GM12878 (cell line): ENCODE results near the gene APOC1. TPM values are rescaled to one million over a fixed set of nuclear protein-coding genes. Genes with fewer than 3 reads are reported as not detected.

ENCODE experiments used
- ASH2L ChIP-seq: fragments of 300-600, 200-600 bp; sonication (generic); IDR thresholded peaks from 2 replicates; pipeline ENCODE4 v1.6.1; 2017; ENCODE audit warnings: low read depth, mild to moderate bottlenecking, borderline replicate concordance
- BACH1 ChIP-seq: fragments of 450-650 bp; IDR thresholded peaks from 2 replicates; pipeline ENCODE4 v1.6.1; 2017; ENCODE audit warnings: mild to moderate bottlenecking, borderline replicate concordance
- DPF2 ChIP-seq: fragments of 450-650 bp; IDR thresholded peaks from 2 replicates; pipeline ENCODE4 v1.6.1; 2017; ENCODE audit warnings: mild to moderate bottlenecking
- IKZF1 ChIP-seq: fragments of 450-650 bp; conservative IDR thresholded peaks from 2 replicates; pipeline ENCODE4 v1.6.1; 2017; ENCODE audit warnings: antibody characterized with exemption, mild to moderate bottlenecking
- KLF5 ChIP-seq: fragments of 450-650 bp; IDR thresholded peaks from 2 replicates; pipeline ENCODE4 v1.6.1; 2014; ENCODE audit warnings: mild to moderate bottlenecking; ENCODE audit not compliant: partially characterized antibody
- LARP7 ChIP-seq: fragments of 450-650 bp; IDR thresholded peaks from 2 replicates; pipeline ENCODE4 v1.6.1; 2017; ENCODE audit warnings: mild to moderate bottlenecking
- MEF2B ChIP-seq: fragments of 450-650 bp; IDR thresholded peaks from 2 replicates; pipeline ENCODE4 v1.6.1; 2018; ENCODE audit warnings: mild to moderate bottlenecking, moderate library complexity; ENCODE audit not compliant: partially characterized antibody, poor library complexity, severe bottlenecking
- MLLT1 ChIP-seq: fragments of 450-650 bp; IDR thresholded peaks from 2 replicates; pipeline ENCODE4 v1.6.1; 2016; ENCODE audit warnings: mild to moderate bottlenecking
- NFYA ChIP-seq: IDR thresholded peaks from 2 replicates; pipeline ENCODE4 v1.6.1; 2011; ENCODE audit warnings: low read depth, mild to moderate bottlenecking, low read length, improper control_type of control experiment, borderline replicate concordance
- POLR2A ChIP-seq: IDR thresholded peaks from 2 replicates; pipeline ENCODE4 v1.6.1; 2011; ENCODE audit warnings: low read depth, mild to moderate bottlenecking, low read length
- RELA ChIP-seq: fragments of 450-650 bp; IDR thresholded peaks from 2 replicates; pipeline ENCODE4 v1.8.0; 2014; ENCODE audit warnings: borderline replicate concordance; ENCODE audit not compliant: partially characterized antibody
- SIN3A ChIP-seq: IDR thresholded peaks from 2 replicates; pipeline ENCODE4 v1.6.1; 2012; ENCODE audit warnings: low read depth, low read length, improper control_type of control experiment
- SREBF2 ChIP-seq: IDR thresholded peaks from 2 replicates; pipeline ENCODE4 v1.6.1; 2012; ENCODE audit warnings: mild to moderate bottlenecking, low read length
- ZBTB33 ChIP-seq: fragments of 450-650 bp; IDR thresholded peaks from 2 replicates; pipeline ENCODE4 v1.6.1; 2017; ENCODE audit warnings: mild to moderate bottlenecking
- ZBTB40 ChIP-seq: fragments of 450-650 bp; IDR thresholded peaks from 2 replicates; pipeline ENCODE4 v1.6.1; 2016; ENCODE audit warnings: mild to moderate bottlenecking, moderate library complexity, borderline replicate concordance
- ZNF207 ChIP-seq: fragments of 450-650 bp; IDR thresholded peaks from 2 replicates; pipeline ENCODE4 v1.6.1; 2014; ENCODE audit warnings: antibody characterized with exemption, mild to moderate bottlenecking, borderline replicate concordance
- ZNF687 ChIP-seq: fragments of 450-650 bp; IDR thresholded peaks from 2 replicates; pipeline ENCODE4 v1.6.1; 2017; ENCODE audit warnings: mild to moderate bottlenecking, moderate library complexity
- polyA plus RNA-seq, 11 experiments: library from polyadenylated mRNA; depleted of rRNA in 4 of 11; unstranded in 6 of 11; stranded (reverse) in 5 of 11; fragments of >200 nt; fragmentation: Nextera tagmentation in 4 of 11; fragmentation: Illumina TruSeq in 1 of 11; extraction: Ambion mirVana in 4 of 11; extraction: Trizol in 1 of 11; gene quantifications; 1 replicate in 1 of 11; 2 replicates in 10 of 11; pipeline versions ENCODE4 v1.2.1 to v1.2.3, GENCODE V29; 2011 to 2016; ENCODE audit warnings: inconsistent platforms in 2 of 11, missing spikeins in 2 of 11, low read depth in 1 of 11
- total RNA-seq, 4 experiments: library from RNA; depleted of rRNA in 3 of 4; stranded (reverse); fragments of >200 nt in 3 of 4; fragmentation: Illumina TruSeq in 1 of 4; extraction: Trizol in 1 of 4; gene quantifications; 2 replicates each; pipeline versions ENCODE4 v1.2.1 to v1.2.3, GENCODE V29; 2013 to 2021

The APOC1 gene
- total and polyA plus RNA-seq, 10 of the 15 experiments (the other 5 are each of a cell fraction or from before 2014, with no cell fraction given): 0.73 to 4.0 (median 2.6) TPM

GRCh38 chr19:44891016-44891882, 23.2 kb upstream of the APOC1 start, which contains the start of gene TOMM40 (continued):
- TF ChIP-seq MEF2B (no peak), RELA (peak; percentile 58), LARP7 (peak; percentile 98), ZNF207 (peak; percentile 74; the same call in 1 of the 2 replicates), DPF2 (peak; percentile 72), SIN3A (peak; percentile 76), ASH2L (0 out of 2 replicates have a peak, but pooled peaks have one; percentile 76), SREBF2 (no peak), ZNF687 (peak; percentile 38; the same call in 1 of the 2 replicates), ZBTB33 (no peak), MLLT1 (no peak), NFYA (no peak), IKZF1 (peak; percentile 58), KLF5 (no peak), BACH1 (peak; percentile 85; the same call in 1 of the 2 replicates), ZBTB40 (no peak), POLR2A (peak; percentile 74)
